SHP77 (cell line): ENCODE data around the gene CDHR5.

Experiments
- DNase-seq, 2 experiments: peaks; one replicate each; lab custom pipeline; 2025; lab: John Stamatoyannopoulos, UW

Gene CDHR5

DNA sequence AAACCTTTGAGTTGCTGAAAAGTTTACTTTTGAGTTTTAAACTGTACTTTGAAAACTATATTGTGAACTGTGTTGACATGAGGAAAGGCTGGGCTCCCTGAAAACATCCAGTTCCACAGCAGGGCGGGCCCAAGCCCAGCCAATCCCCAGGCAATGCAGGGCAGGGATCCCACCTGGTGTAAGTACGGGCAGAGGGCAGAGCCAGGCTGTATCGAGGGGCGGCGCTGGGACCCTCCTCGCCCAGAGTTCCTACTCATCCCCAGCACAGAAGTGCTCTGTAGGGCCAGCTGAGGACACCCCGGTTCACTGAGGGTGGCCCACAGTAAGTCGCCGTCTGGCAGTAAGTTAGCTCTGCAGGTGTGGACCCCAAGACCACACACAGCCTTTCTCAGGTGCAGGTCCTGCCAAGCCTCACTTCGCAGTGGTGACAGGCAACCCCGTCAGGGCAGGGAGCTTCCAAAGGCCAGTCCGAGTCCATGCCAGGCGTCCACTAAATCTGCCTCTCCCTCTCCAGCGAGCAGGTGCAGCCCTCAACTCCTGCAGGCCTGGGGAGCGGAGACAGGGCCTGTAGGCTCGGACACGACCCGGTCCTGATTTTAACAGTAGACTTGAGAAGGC is 57.6 kb downstream of the CDHR5 start:
- DNase-seq = no peak
